ENCODE measurements around the gene CTRB1. TPM values are rescaled to one million over a fixed set of nuclear protein-coding genes. Genes with fewer than 3 reads are reported as not detected.
A peak's percentile ranks its signal among the peaks of the same experiment; 100 is the strongest.
"Not testable (repeated sequence)": the region's sequence is repeated elsewhere in the genome, so short reads cannot be mapped to it uniquely, and the experiment has no call there.

The CTRB1 gene
- total RNA-seq, 4 donors from 2014 or later: not detected

DNA sequence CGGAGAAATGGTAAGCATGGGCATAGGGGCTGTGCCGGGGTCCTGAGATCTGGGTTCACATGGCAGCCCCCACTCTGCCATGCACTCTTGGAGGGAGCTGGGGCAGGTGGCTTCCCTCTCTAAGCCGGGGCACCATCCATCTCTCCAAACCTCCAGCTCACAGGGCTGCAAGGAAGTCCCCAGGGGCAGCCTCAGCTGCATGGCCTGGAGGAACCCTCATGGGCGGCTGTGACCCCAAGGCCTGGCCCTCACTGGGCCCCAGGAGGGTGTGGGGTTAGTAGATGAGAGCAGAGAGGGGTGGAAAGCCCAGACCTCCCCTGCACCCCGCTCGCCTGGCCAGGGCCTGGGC is 14.4 kb upstream of the CTRB1 start:
- Histone ChIP-seq H3K27me3 (no peaks in the 10 kb centered on the region), H3K27ac (no peak overlapping the region), H3K4me3 (no peak overlapping the region), H3K4me1 (peaks cover 5% of the 10 kb centered on the region), H3K9me3 (no peaks in the 10 kb centered on the region), H3K36me3 (no peaks in the 10 kb centered on the region)
- DNase-seq (ENCODE audit: low spot score in 2 of 2): peak in 1 of 2 donors; percentile 37
- TF ChIP-seq POLR2AphosphoS5 (IDR thresholded peaks at IDR 0.05): no peak
- TF ChIP-seq, protein P1, sequence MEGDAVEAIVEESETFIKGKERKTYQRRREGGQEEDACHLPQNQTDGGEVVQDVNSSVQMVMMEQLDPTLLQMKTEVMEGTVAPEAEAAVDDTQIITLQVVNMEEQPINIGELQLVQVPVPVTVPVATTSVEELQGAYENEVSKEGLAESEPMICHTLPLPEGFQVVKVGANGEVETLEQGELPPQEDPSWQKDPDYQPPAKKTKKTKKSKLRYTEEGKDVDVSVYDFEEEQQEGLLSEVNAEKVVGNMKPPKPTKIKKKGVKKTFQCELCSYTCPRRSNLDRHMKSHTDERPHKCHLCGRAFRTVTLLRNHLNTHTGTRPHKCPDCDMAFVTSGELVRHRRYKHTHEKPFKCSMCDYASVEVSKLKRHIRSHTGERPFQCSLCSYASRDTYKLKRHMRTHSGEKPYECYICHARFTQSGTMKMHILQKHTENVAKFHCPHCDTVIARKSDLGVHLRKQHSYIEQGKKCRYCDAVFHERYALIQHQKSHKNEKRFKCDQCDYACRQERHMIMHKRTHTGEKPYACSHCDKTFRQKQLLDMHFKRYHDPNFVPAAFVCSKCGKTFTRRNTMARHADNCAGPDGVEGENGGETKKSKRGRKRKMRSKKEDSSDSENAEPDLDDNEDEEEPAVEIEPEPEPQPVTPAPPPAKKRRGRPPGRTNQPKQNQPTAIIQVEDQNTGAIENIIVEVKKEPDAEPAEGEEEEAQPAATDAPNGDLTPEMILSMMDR (IDR thresholded peaks at IDR 0.05): no peak
- no peak for TF ChIP-seq POLR2A (IDR thresholded peaks at IDR 0.05)
- no CpG with 5 or more reads among the region's 6 CpGs for WGBS

DNA sequence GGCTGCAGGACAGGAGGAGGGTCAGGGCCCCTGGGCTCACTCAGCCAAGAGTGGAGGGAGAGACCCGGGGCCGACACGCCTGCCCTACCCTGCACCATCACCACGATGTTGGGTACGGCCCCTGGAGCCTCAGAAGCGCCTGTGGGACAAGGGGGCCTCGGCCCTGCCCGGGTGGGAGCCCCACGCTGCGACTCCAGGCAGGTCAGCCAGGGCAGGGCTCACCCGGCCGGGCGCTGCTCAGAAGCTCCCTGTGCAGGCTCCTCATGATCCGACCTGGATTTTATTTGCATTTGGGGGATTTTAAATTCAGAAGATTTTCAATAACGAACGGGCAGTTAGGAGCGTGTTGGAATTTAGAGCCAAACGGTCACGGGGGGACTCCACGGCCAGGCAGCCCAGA is 13.9 kb upstream of the CTRB1 start:
- not testable (repeated sequence) for DNase-seq (ENCODE audit: low spot score in 2 of 2); H3K4me3 ChIP-seq; H3K36me3 ChIP-seq; H3K27me3 ChIP-seq; H3K27ac ChIP-seq; H3K9me3 ChIP-seq; H3K4me1 ChIP-seq
- WGBS: no CpG with 5 or more reads among the region's 20 CpGs

GRCh38 chr16:75205438-75205837 is 13.3 kb upstream of the CTRB1 start:
- H3K27me3 ChIP-seq; H3K27ac ChIP-seq; H3K36me3 ChIP-seq; DNase-seq (ENCODE audit: low spot score in 2 of 2); H3K9me3 ChIP-seq; H3K4me1 ChIP-seq; H3K4me3 ChIP-seq: not testable (repeated sequence)
- no CpG with 5 or more reads among the region's 19 CpGs for WGBS

GRCh38 chr16:75205961-75206748 is 12.6 kb upstream of the CTRB1 start:
- H3K27ac ChIP-seq; H3K36me3 ChIP-seq; H3K9me3 ChIP-seq; H3K27me3 ChIP-seq; DNase-seq (ENCODE audit: low spot score in 2 of 2); H3K4me3 ChIP-seq; H3K4me1 ChIP-seq: not testable (repeated sequence)
- 43% methylated on average over 6 of the region's 25 CpGs for WGBS

DNA sequence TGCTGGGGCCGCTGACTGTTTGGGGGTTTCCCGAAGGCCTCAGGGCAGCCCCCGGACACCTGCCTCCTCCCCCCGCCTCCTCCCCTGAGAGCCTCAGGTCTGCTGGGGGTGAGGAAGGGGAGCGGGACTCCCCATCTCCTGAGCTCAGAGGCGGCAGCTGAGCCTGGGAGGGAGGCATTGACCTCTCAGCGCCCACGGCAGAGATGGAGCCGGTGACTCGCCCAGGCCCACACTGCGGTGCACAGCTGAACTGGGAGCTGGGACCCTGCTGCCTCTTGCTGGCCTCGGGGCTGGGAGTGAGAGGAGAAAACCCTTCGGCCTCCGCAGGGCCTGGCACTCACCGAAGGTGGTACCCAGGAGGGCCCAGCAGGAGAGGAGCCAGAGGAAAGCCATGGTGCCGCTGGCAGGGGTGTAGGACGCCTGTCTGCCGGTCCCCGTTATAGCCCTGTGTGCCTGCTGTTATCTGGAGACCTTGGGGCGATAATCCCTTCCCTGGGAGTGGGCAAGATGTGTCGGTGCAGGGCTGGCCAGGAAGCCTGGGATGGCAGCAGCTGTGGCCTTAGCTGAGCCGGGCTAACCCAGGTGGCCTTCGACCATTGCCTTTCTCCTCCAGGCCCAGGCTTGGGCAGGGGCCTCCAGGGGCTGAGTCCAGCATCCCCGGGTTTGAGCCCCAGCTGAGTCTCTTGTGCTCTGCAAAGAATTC is 11.9 kb upstream of the CTRB1 start, which contains the start of gene CTRB2:
Gene CTRB2 (minus strand): TSS at position 413 of the 703 bp plus-strand sequence. CDS start 20 bp downstream, at position 393.
- 86% methylated on average over 16 of the region's 24 CpGs for WGBS
- Histone ChIP-seq H3K27me3 (no peaks in the 10 kb centered on the region), H3K36me3 (no peaks in the 10 kb centered on the region), H3K4me1 (peaks cover 5% of the 10 kb centered on the region), H3K27ac (no peak within 1 kb of the TSS), H3K9me3 (no peaks in the 10 kb centered on the region), H3K4me3 (no peak within 1 kb of the TSS)
- TF ChIP-seq, protein P1 (IDR thresholded peaks at IDR 0.05): no peak
- TF ChIP-seq EP300 (IDR thresholded peaks at IDR 0.05) (no peak), POLR2AphosphoS5 (IDR thresholded peaks at IDR 0.05) (no peak)
- no peak for DNase-seq (ENCODE audit: low spot score in 2 of 2)

GRCh38 chr16:75207831-75208230 is 11.0 kb upstream of the CTRB1 start:
- WGBS: 83% methylated on average over 11 of the region's 11 CpGs

More at GRCh38 chr16:75207831-75208230, 11.0 kb upstream of the CTRB1 start:
- Histone ChIP-seq H3K27me3 (no peaks in the 10 kb centered on the region), H3K36me3 (no peaks in the 10 kb centered on the region), H3K9me3 (no peaks in the 10 kb centered on the region), H3K27ac (no peak overlapping the region), H3K4me3 (no peak overlapping the region), H3K4me1 (peaks cover 5% of the 10 kb centered on the region)
- no peak for DNase-seq (ENCODE audit: low spot score in 2 of 2)
- TF ChIP-seq POLR2AphosphoS5 (IDR thresholded peaks at IDR 0.05) (no peak), EP300 (IDR thresholded peaks at IDR 0.05) (no peak), POLR2A (IDR thresholded peaks at IDR 0.05) (no peak)
- TF ChIP-seq, protein P1 (IDR thresholded peaks at IDR 0.05): no peak
